HG02571 (cell line): ENCODE results near the gene BCDIN3D.
"Not testable (repeated sequence)": the region's sequence is repeated elsewhere in the genome, so short reads cannot be mapped to it uniquely, and the experiment has no call there.

Source experiments
- ATAC-seq: cut with Tn5 transposase; IDR thresholded peaks from one replicate; pipeline ENCODE4 v1.9.1; 2021; ENCODE audit warnings: mild to moderate bottlenecking, moderate library complexity; ENCODE audit not compliant: unreplicated experiment

Gene BCDIN3D

DNA sequence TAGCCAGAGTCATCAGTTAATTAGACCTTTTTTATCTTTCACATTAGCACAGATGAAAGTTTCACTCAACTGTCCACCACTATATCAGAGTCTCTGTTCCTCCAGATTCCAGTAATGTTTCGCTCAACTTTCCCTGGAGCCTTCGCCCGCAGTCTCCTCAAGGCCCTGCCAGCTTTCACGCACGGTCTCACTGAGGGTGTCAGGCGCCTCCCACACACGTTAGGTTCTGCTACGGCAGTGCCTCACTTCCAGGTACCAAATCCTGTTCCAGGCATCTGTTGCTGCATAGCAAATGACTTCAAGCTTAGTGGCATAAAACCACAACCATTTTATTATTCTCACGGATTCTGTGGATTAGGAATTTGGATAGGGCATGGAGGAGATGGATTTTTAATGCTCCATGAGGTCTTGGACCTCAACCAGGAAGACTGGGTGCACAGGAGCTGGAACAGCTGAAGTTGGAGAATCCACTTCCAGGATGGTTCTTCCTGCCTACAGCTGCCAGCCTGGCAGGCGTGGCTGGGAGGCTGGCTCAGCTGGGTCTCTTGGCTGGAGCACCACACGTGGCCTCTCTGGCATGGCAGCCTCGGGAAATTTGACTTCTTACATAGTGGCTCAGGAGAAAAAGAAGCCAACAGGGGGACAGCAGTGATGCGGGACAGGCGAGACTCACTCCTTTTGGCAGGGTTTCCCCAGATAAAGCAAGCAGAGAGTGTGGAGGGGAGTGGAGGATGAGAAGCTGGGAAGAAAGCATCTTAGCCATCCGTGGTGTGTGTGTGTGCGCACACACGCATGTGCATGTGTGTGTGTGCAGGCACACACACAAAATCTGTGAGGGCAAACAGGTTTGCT lies 21.3 kb upstream of the BCDIN3D start:
- ATAC-seq = no peak

DNA sequence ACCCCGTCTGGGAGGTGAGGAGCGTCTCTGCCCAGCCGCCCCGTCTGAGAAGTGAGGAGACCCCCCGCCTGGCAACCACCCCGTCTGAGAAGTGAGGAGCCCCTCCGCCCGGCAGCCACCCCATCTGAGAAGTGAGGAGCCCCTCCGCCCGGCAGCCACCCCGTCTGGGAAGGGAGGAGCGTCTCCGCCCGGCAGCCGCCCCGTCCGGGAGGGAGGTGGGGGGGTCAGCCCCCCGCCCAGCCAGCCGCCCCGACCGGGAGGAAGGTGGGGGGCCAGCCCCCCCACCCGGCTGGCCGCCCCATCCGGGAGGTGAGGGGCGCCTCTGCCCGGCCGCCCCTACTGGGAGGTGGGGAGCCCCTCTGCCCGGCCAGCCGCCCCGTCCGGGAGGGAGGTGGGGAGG lies 18.0 kb upstream of the BCDIN3D start:
- ATAC-seq = not testable (repeated sequence)

DNA sequence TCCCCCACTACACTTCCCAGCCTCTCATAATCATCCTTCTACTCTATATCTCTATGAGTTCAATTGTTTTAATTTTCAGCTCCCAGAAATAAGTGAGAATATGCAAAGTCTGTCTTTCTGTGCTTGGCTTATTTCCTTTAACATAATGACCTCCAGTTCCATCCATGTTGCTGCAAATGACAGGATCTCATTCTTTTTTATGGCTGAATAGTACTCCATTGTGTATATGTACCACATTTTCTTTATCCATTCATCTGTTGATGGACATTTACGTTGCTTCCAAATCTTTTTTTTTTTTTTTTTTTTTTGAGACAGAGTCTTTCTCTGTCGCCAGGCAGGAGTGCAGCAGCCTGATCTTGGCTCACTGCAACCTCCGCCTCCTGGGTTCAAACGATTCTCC lies 13.0 kb upstream of the BCDIN3D start:
- not testable (repeated sequence) for ATAC-seq

DNA sequence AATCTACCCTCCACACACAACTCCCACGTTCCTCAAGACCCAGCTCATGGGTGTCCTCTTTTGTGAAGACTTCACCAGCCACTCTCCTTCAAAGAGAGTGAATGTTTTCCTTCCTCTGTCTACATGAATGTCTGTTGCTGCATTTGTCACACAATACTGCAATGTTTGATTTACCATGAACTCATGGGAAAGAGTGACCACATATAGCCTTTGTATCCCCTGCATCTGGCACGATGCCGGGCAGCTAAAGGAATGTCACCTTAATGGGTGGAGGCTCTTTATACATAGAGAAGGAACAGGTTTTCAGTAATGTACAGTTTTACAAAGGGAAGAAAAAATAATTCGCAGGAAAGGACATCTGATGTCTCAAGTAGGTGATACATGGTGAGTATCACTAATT lies 12.1 kb upstream of the BCDIN3D start:
- no peak for ATAC-seq

DNA sequence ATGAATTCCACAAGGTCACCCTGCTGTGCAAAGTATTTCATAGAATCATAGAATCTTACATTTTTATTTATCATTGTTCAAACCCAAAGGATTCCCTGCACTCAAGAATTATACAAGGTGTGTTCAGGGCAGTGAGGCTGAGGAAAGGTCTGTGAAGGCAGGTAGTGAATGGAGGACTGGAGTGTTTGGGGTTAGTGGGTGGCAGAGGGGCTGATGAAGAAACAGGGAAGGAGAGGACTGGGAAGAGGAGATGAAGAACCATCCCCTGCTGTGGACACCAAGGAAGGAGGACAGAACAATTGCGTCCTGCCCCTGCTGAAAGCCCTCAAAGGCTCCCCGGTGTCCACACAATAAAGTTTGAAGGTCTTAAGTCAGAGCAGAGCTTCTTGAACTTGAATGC lies 10.8 kb upstream of the BCDIN3D start:
- no peak for ATAC-seq

DNA sequence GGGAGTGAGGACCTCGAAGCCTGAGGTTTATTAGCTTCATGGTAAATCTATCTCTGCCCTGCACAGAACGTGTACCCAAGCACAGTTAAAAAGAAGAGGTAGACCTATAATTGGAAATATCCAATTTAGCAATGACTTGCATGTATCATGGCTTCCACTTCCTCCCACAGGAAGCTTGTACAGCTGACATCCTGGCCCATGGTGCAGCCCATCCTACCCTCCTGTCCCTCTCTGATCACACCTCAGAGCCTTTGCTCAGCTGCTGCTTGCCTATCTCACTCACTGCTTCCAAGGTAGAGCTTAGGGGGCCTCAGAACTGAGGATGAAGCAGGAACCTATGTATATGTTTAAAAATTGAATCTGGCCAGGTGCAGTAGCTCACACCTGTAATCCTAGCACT lies 4.3 kb upstream of the BCDIN3D start:
- ATAC-seq = no peak

DNA sequence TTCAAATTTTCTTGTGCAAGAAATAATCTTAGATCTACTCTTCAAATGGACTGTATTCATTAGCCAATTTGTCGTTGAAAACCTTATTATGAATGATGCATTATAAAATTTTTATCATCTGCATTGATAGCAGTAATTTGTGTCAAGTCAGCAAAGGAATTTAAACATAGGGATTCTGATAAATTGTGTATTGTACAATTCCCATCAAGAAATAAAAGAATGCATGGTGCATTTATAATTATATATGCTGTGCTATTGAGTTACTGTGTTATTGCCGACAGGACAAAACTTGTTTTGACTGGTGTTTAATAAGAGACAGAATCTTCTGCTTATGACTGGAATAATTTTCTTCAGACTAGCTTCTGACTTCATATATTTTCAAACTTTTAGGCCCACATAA lies 3.1 kb upstream of the BCDIN3D start:
- ATAC-seq = no peak

DNA sequence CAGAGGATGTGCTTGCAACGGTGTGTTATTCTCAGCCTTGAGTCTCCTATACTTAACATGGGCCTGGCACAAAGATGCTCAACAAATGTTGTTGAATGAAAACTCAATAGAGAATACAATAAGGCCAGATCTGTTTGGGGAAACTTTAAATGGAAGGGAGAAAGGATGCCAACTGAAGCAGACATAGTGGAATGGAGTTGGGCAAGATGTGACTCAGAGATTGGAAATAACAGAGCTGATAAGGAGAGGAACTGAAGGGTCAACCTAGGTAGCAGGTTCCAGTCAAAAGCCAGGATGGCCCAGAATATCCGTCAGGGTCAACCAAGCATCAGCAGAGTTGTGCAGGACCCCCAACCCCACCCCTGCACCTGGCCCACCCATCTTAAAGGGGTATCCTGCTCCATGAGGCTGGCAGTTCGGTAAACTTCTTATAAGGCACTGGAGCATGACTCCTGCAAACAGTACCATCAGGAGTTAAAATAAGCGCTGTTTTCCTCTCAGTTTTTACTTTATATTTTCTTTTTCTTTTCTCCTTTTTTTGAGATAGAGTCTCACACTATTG lies 1.1 kb upstream of the BCDIN3D start:
- ATAC-seq = no peak

DNA sequence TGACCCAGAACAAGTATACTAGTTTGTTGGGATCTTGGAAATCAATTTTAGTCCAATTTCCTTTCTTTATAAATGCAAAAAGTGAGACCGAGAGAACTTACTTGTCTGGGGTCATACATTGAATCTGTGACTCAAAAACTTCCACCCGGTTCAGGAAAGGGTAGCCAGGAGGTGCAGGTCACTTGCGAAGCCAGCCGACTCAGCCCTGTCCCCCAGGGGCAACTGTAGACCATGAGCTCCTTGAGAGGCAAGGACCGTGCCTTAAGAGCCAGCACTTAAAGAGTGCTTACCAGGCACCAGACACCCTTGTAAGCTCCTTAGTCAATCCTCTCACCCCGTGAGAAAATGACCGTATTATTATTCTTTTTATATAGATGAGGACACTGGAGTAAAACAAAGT lies 505 bp upstream of the BCDIN3D start:
- ATAC-seq = no peak

DNA sequence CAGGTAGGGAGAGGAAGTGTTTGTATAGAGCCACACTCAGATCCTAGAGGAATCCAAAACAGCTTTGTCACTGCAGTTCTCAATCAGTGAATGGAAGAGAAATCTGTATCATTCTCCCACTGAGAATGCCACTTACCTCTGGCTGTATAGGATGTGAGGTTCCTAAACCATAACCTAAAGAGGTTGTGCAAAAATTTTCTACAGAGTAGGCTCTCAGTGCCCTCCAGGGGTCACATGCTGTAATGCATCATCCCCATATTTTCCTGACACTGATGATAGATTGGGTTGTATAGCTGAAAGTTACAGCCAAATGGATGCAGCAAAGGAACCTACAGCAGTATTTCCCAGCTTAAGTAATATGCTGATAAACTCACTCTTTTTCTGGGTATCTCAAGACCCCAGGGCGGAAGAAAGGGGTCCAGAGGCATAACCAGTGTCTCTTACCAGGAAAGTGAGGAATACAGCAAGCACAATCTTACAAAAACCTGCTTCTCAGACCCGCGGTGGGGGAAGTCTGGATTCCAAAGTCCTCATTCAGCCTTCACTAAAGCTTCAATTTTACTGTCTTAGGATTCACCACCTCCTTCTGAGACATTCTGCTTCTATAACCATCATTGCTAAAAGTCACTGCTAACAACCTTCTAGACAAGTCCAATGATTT lies 3.8 kb downstream of the BCDIN3D start:
- ATAC-seq = no peak

DNA sequence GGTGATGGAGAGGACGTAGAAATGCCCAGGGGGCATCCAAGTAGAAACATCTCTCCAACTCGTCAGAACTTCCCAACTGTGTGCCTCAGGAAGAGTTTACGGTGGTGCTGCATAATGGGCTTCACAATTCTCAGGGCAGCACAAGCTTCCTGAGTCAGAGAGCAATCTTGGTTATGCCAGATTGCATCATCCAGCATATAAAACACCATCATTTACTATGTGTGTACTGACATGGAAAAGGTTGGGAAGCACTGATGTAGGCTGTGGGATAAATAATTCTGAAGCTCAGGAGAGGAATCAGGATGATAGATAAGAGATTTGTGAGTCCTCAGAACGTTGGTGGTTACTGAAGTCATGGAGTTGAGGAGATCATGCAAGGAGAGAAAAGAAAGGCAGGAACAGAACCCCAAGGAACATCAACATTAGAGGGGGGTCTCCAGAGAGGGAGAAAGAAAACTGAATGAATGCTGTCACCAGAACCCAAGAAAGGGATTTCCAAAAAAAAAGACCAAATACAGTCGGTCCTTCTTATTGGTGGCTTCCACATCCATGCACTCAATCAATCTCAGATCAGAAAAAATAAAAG lies 10.0 kb downstream of the BCDIN3D start:
- no peak for ATAC-seq

DNA sequence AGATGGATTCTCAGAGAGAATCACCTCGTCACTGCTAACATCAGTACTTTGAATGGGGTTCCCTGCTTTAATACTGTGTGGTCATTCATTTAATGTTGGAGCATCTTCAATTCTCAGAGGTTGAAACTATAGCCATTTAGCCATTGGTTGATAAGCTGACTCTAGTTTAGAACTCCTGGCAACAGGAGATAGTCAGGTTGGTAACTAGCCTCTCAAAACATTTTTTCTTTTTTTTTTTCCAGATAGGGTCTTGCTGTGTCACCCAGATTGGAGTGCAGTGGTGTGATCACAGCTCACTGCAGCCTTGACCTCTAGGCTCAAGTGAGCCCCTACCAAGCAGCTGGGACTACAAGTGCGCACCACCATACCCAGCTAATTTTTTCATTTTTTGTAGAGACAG lies 11.2 kb downstream of the BCDIN3D start:
- ATAC-seq = no peak

DNA sequence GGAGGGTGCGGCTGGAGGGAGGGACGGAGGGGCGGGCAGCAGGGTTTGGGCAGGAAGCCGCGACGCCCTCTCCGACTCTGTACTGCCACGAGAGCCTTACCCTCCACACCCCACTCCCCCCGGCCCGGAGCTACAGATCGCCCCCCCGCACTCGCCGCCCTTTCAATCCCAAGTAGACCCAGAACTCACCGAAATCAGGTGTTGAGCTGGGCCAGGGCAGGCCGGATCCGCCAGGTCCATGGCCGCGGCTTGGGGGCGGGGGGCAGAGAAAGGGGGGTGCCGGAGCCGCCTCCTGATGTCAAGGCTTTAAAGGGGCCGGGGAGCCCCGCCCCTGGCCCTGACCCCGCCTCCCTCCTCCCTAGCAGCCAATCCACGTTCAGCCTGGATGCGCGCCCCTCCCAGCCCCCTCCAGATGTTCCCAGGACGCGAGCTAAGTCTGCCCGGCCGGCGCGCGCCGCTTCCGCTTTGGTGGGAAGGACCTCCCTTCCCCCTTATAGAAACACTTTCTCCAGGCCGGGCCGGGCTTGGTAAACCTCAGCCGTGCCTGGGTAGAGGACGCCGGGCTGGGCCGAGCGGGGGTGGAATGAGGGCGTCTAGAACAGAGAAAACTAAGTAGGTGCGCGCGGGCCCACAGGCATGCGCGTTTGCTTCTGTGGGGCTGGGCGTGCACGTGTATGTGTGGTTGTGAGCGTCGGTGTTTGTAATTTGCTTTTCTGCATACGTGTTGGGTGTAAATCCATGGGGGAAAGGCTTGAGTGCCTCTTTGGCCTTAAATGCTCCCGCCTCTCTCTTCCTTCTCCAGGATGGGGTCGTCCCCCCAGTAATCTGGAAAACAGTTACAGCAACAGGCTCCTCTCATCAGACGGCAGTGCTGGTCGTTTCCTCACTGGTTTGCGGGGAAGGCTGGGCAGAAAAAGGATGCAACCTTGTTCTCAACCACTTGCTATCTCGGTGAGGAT lies 14.5 kb downstream of the BCDIN3D start, which contains the start of gene NCKAP5L:
Gene NCKAP5L, minus strand, starts transcription at position 281 of the 959 bp plus-strand sequence. CDS start 24,369 bp downstream, outside the sequence.
- peak; percentile 89 for ATAC-seq

DNA sequence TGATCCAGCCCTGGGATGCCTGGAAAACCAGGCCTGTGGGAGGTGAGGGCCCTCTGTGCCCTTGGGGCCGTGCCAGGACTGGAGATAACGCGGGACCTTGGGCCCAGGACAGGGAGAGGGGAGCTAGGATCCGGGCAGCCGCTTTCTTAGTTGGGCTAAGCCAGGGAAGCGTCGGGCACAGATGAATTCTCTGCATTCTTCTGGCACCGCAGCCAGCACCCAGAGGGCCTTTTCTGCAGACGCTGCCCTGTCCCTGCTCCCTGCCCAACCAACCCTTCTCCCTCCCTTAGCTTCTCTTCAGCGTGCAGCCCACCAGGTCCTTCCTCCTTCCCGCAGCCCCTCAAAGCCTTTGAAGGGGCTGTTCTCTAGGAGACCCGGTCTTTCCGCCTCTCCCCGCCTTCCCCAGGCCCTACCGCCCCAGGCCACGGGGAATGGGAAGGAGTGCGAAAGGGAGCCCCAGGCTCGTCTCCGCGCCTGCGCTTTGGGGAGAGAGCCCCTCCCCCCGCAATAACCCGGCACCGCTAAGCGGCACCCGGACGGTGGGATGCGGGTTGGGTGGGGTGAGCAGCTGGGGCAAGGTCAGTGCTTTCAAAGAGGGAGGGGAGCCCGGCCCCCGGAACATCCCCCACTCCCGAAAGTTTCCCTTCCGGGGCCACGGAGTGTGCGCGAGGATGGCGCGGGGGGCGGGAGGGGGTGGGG lies 15.4 kb downstream of the BCDIN3D start:
- ATAC-seq = no peak

DNA sequence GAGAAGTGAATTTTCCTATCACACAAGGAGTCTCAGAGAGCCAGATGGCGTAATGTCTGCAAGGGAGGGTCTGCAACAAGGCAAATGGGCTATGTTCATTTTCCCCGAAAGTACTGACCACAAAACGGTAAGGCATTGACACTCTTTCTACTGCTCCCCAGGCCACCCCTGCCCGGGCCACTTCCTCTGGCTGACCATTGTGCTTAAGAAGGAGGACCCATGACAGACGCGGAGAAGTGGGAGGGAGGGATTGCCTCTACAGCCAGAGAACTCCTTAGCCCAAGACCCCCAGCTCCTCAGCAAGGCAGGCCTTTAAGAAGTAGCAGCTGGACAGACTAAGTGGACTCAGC lies 15.9 kb downstream of the BCDIN3D start:
- no peak for ATAC-seq

DNA sequence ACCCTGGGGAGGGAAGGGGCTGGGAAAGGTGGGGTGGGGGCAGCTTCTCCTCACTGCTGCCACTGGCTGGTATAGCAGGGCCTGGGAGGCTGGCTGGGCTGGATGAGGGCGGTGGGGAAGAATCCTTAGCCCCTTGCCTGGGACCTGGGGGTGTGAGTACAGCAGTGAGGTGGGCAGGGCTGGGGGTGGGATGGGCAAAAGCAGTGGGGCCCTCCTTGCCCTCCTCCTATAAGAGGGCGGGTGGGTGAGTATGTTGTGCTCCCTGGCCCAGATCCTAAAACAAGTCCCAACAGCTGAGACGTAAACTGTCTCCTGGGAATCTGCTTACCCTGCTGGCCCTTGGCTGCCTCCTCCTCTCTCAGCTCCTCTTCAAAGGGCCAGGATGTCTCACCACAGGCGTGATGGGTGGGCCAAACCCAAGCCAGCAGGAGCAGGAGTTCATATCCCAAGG lies 16.9 kb downstream of the BCDIN3D start:
- no peak for ATAC-seq

DNA sequence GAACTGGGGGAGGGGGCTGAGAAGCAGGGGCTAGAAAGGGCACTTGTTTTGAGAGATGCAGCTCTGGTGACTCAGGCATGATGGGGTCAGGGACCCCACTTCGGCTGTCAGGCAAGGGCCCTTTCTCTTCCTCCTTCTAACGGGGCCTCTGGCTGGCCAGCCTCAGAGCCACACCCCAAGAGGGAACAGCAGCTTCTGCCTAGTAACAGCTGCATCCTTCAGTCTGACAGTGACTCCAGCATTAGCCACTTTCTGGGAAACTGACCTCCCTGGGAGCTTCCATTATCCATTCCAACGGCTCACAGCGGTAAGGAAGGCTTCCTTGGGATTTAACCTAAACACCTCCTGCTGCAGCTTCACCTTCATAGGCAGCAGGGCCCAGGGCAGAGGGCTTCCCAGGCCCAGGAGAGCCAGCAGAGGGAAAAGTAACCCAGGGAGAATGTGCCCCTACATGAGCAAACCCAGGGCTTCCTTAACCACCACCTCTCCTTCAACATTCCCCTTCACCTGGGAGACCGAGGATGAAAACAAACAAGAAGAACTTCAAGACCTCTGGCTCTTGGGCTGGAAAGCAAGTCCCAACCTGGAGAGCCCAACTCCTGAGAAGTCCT lies 17.4 kb downstream of the BCDIN3D start:
- no peak for ATAC-seq

DNA sequence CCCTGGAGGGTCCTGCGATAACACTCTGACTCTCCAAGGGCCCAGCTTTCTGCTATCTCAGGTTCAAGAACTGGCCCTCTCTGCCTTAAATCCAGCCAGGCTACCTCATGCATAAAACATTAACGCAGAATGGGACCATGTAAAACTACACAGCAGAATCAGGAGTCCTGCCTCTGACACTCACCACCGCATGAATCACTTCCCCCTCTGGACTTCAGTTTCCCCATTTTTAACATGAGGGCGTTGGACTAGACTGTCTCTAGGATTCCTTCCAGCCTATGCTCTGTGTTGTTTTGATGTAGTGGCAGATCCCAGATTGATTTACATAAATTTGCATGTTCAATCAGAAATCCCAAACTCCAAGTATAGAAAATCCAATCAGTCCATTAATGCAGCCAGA lies 18.0 kb downstream of the BCDIN3D start:
- no peak for ATAC-seq

DNA sequence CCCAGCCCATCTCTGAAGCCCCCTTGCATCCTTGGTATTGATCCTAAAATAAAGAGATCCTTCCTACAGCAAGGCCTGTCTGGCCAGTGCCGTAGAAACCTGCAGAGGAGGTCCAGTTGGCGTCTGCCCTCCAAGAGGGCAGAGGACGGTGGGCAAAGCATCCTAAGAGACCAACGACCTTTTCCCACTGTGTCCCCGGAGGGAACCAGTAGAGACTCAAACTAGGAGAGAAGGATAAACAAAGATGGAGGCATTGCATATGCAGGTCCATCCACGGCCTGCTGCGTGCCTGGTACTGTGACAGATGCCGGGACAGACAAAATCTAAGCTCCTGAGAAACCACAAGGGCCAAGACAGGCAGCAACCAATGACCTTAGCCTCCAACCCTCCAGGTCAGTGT lies 18.5 kb downstream of the BCDIN3D start:
- no peak for ATAC-seq

DNA sequence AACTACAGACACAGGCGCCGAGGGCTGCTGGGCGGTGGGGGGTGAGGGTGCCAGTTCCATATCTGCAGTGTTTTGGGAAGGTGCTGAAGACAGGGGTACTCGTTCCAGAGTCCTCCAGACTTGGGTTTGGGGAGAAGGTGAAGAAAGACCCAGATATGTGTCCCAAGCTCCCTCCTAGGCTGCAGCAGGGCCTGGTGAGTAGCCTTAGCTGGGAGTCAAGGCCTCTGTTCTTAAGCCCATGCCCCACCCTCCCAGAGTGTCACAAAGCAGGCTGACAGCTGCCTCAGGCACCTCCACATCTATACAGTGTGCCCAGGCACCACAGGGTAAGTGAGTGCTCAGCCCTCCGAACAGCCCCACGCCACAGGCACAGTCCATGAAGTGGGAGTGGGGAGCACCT lies 19.0 kb downstream of the BCDIN3D start:
- ATAC-seq = no peak
